PC-3 (cell line): ENCODE data around the gene ALDH16A1.

Source experiments
- EZH2phosphoT487 ChIP-seq: fragments of 300-600 bp; sonication (generic); IDR thresholded peaks from 2 replicates; pipeline ENCODE4 v1.6.1; 2018; ENCODE audit warnings: mild to moderate bottlenecking, antibody characterized with exemption, low read length, borderline replicate concordance
- TF ChIP-seq, protein P1 (sequence below): fragments of 300-600 bp; sonication (generic); conservative IDR thresholded peaks from 2 replicates; pipeline ENCODE4 v1.5.1; 2017; ENCODE audit warnings: antibody characterized with exemption, low read depth, mild to moderate bottlenecking, low read length

DNA sequence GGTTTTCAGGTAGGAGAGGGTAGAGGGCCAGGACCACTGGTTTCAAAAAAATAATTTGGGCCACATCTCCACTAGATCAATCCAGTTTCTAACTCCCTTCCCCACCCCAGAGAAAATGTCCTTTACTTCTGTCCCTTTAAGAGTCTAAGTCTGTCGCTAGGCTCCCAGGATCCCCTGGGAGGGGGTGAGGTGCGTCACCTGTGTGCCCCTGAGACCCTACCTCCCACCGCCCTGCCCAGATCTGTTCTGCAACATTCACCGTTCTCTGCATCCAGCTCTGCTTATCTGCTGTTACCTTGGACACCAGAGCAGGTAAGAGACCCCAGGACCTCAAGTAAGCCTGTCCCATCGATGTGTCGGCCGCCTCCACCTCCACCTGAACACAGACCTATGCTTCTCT lies 27.8 kb upstream of the ALDH16A1 start, which contains the start of gene GFY:
- TF ChIP-seq, protein P1, sequence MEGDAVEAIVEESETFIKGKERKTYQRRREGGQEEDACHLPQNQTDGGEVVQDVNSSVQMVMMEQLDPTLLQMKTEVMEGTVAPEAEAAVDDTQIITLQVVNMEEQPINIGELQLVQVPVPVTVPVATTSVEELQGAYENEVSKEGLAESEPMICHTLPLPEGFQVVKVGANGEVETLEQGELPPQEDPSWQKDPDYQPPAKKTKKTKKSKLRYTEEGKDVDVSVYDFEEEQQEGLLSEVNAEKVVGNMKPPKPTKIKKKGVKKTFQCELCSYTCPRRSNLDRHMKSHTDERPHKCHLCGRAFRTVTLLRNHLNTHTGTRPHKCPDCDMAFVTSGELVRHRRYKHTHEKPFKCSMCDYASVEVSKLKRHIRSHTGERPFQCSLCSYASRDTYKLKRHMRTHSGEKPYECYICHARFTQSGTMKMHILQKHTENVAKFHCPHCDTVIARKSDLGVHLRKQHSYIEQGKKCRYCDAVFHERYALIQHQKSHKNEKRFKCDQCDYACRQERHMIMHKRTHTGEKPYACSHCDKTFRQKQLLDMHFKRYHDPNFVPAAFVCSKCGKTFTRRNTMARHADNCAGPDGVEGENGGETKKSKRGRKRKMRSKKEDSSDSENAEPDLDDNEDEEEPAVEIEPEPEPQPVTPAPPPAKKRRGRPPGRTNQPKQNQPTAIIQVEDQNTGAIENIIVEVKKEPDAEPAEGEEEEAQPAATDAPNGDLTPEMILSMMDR = no peak
- no peak for TF ChIP-seq EZH2phosphoT487
